Activated CD4-positive, alpha-beta T cell treated with anti-CD3 and anti-CD28 coated beads, Interleukin-2, amount 50 U/mL, for 24 hours (primary cell): ENCODE data around the gene FOXK2.
A peak's percentile ranks its signal among the peaks of the same experiment; 100 is the strongest.
"Not testable (repeated sequence)": the region's sequence is repeated elsewhere in the genome, so short reads cannot be mapped to it uniquely, and the experiment has no call there.

Experiments
- DNase-seq, 2 donors: peaks; one replicate each; pipeline ENCODE4 v3.0.0-alpha.2; 2020; ENCODE audit warnings: low read depth in 1 of 2, low spot score in 1 of 2

The FOXK2 gene

DNA sequence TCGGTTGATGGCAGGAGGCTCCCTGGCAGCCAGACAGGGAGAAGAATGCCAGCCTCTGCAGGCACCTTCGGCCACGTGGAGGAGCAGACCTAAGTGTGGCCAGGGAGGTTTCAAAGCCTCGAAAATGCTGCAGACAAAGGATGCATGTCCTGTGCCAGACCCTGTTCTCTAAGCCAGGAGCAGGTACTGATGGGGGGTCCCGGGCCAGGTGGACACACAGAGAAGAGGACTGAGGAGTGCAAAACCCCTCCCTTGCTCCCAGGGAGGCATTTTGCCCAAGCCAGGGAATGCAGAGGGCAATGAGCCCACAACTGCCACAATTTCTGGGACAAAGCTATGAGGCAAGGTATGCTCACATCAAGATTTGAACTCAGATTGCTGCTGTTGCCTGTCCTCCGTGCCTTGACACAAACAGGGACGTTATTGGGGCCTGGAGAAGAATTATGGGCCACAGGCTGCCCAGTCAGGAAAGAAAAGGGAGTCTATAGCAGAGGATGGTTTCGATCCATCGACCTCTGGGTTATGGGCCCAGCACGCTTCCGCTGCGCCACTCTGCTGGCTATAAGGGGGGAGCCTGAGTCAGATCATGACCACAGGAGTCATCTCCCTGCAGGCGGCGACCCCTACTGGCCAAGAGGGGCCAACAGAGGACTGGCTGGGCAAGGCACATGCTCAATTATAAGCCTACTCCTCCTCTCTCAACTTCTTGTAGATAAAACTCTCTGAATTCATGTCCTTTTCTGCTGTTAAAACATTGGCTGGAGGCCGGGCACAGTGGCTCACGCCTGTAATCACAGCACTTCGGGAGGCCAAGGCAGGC lies 25.1 kb upstream of the FOXK2 start:
- peak; percentile 82 to 91 for DNase-seq

DNA sequence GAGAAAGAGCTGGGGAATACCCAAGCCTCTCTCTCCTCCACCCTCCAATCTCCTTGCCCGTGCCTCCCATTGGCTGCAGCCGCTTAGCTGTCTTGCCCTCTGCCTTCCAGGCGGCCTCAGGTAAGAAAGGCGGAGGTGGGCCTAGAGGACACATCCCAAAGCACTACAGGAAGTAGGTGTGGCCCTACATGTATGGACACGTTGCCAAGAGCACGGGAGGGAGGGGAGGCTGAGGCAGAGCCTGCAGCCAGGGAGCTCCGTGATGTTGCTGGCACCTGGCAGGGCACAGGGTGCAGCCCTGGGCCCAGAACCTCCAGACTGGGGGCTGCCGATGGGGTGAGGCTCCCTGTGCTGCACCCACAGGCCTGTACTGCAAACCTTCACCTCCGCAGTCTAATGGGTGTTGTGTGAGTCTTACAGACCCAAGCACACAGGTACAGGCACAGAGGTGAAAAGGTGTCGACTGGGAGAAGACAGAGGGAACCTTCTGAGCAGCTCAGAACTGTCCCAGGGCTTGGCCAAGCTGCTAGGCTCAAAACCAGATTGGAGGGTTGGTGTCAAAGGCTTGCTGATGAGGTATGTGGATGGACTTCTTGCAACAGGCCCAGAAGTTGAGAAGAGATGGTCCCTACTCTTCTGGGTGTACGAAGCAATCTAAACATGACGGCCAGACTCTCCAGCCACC lies 23.5 kb upstream of the FOXK2 start:
- no peak for DNase-seq

DNA sequence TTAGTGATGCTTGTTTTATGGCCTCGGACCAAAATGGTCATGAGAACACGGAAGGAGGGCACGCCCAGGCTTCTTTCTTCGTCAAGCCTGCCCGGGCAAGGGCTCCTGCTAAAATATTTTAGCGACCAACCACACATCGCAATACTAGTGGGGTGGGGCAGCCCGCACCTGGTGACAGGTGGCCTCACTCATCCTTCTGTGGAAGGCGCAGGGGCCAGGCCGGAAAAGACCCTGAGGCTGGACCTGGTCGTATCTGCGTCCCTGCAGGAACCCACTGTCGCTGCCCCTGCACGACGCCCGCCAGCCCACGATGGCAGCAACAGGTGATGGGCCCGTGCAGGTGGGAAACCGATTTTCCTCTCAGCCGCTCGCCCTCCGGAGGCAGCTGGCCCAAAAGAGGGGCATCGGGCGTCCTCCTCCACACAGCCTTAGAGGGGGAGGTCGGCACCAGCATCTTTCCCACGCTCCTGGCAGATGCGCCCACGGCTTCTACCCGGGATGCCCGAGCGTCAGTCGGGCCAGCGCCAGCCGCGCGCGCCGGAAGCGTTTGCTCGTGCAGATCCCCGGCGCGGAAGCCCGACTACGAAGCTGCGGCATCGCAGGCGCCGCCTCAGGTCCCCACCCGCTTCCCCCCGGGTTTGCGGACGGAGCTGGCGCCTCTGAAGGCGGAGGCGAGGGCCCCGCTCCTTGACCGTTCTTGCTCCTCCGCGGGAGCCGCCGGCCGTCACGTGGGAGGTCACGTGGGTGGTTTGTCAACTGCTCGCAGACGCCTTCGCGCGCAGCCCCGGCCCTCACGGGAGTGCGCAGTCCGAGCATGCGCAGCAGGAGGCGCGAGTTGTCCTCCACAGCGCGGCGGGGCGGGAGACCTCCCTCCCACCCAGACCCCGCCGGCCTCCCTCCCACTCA lies 22.8 kb upstream of the FOXK2 start:
- DNase-seq: peak; percentile 81 to 87

DNA sequence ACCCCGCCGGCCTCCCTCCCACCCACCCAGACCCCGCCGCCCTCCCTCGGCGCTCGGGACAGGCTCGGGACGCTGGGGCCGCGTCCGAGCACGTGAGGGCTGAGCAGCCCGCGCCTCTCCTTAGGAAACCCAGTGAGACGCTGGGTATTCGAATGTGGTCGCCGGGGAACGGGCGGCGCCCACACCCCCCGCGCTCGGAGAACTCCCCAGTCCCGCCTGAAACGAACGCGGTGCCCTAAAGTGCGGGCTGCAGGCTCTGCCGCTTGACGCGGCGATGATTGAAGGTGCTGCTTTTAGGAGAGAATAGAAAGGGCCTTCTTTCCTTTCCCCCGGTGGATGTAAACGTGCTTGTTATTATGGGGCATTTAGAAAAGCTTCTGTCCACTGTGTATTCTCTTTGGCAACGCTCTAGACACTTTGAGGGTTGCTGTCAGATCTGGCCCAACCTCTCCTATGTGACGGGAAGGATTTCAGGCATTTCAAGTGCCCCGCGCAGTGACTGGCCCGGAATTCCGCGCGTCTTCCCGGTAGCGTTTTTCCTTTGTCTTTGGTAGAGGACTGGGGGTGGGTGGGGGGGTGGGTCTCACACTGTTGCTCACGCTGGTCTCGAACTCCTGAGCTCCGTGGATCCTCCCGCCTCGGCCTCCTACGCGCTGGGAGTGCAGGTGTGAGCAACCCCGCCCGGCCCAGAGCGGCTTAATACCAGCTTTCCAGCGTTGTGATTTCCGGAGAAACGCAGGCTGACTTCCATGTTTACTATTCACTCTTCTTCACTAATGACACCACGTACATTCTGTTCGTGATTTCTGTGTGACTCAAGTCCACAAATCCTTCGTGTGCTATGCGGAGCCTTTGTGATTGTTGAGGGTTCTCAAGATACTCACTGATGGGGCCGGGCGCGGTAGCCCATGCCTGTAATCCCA lies 21.8 kb upstream of the FOXK2 start:
- DNase-seq: peak in 1 of 2 donors; percentile 21

DNA sequence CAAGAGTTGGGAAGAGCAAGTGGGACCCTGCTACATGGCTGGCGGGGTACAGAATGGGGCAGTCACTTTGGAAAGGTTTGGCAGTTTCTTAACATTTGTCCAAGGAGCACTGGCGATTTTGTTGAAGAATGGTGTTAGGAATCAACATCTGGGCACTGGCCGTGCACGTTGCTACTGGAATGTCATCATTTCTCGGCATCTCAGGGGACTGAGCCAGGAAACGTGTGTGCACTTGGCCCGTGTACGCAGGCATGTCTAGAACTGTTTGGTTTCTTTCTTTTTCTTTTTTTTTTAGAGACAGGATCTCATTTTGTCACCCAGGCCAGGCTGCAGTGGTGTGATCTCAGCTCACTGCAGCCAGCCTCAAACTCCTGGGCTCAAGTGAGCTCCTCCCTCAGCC lies 17.3 kb upstream of the FOXK2 start:
- no peak for DNase-seq

DNA sequence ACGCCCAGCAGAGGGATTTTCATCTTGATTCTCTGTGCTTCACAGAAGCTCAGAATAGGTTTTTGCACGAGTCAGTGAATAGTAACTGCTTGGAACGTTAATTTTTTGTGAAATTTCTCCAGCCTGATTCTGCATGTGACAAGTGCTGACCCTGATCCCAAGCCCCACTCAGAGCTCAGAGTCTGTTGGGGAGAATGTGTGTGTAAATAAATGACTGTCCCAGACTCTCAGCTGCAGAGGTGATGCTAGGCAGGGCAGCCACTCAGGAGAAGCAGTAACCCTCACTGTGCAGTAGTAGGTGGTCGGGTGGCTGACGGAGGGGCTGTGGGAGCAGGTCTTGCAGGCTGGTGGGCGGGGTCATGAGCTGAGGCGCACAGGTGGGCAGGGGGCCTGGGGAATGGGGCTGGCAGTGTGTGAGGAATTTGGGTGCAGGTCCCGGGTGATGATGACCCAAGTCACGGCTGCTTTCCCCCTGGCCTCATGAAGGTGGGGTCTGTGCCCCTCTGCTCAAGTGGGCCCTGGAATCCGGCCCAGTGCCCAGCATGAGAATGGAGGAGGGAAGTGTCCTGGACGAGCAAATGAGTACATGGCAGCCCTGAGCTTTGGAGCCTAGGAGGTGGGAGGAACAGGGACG lies 16.3 kb upstream of the FOXK2 start:
- no peak for DNase-seq

DNA sequence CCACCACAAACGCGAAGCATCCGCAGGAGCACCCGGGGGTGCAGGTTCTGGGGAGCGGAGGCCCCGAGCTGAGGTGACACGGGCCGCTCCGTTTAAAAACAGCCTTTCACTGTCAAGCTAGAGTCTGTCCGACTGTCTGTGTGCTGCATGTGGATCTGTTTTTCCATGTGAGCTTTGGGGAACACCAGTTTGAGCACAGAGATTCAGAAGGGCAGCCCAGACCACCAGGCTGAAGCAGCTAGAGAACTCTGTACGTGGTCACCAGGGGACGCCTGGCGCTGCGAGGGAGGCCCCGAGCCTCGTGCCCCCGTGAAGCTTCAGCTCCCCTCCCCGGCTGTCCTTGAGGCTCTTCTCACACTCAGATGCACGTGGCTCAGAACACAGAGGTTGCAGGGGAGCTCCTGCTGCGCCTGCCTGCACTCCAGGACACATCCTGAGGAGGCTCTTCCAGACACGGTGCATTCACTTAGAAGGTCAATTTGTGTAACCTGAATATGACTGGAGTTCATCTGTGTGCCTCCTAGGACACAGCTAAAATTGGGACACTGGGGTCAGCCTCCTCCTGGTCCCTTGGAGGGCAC lies 15.7 kb upstream of the FOXK2 start:
- DNase-seq: no peak

DNA sequence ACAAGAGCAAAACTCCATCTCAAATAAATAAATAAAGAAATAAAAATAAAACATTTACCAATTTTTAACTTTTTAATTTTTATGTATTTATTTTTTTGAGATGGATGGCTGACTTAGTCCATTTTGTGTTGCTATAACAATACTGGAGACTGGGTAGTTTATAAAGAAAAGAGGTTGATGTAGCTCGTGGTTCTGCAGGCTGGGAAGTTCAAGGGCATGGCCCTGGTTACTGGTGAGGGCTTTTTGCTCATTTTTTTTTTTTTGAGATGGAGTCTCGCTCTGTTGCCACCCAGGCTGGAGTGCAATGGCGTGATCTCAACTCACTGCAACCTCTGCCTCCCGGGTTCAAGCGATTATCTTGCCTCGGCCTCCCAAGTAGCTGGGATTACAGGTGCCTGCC lies 14.2 kb upstream of the FOXK2 start:
- no peak for DNase-seq

DNA sequence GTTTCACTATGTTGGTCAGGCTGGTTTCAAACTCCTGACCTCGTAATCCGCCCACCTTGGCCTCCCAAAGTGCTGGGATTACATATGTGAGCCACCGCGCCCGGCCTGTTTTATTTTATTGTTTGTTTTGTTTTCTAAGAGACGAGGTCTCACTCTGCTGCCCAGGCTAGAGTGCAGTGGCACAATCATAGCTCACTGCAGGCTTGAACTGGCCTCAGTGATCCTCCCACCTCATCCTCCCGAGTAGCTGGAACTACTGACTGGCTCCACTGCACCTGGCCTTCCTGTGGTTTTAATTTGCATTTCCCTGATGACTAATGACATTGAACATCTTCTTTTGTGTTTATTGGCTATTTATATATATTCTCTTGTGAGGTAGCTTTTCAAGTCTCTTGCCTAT lies 13.1 kb upstream of the FOXK2 start:
- not testable (repeated sequence) for DNase-seq

DNA sequence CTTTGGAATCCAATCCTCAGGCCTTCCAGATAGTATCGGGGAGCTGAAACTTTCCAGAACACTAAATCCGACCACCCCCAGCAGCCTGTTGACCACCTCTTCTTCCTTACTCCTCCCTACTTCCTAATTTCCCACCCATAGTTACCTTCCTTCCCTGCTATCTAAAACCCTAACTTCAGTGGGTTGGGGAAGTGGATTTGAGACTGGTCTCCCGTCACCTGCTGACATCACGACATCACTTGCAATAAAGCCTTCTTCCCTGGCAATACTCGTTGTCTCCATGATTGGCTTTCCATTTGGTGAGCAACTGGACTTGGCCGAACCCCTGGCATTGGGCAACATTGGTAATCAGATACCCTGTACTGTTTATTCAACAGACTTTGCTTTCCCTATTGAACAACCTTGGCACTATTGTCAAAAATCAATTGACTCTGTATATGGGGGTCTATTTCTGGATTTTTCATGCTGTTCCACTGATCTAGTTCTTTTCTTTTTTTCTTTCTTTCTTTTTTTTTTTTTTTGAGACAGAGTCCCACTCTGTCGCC lies 11.8 kb upstream of the FOXK2 start:
- no peak for DNase-seq

DNA sequence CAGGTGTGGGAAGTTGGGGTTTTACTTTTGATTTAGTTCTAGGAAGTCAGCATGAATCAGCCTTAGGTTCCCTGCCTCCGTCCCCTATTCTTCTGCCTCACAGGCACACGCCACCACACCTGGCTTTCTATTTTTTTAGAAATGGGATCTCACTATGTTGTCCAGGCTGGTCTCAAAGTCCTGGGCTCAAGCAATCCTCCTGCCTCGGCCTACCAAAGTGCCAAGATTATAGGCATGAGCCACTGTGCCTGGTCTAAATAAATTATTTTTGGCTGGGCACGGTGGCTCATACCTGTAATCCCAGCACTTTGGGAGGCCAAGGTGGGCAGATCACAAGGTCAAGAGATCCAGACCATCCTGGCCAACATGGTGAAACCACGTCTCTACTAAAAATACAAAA lies 7.9 kb upstream of the FOXK2 start:
- not testable (repeated sequence) for DNase-seq

DNA sequence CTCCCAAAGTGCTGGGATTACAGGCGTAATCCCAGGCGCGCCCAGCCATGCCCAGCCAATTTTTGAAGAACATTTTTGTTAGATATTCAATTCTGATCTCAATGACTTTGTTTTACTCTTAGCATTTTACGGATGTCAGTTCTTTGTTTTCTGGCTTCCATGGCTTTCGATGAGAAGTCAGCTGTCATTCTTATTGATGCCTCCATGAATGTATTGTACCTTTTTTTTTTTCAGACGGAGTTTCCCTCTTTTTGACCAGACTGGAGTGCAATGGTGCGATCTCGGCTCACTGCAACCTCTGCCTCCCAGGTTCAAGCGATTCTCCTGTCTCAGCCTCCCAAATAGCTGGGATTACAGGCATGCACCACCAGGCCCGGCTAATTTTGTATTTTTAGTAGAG lies 5.7 kb upstream of the FOXK2 start:
- DNase-seq: not testable (repeated sequence)

DNA sequence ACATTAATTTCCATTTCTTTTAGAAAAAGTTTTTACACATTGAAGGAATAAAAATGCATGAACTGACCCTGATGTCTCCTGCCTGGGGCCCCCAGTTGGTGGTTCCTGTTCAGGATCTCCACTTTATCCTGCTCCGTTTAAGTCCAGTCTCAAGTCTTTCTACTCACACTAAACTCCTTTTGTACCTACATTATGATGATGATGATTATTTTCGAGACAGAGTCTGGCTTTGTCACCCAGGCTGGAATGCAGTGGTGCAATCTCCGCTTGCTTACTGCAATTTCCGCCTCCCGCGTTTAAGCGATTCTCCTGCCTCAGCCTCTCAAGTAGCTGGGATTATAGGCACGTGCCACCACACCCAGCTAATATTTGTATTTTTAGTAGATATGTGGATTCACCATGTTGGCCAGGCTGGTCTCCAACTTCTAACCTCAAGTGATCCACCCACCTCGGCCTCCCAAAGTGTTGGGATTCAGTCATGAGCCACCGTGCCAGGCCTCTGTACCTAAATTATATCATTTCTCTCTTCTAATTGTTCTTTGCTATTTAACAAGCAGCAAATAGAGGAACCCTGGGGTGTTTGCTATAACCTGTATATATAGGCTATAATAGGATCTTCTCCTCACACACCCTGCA lies 2.2 kb upstream of the FOXK2 start:
- DNase-seq: no peak

DNA sequence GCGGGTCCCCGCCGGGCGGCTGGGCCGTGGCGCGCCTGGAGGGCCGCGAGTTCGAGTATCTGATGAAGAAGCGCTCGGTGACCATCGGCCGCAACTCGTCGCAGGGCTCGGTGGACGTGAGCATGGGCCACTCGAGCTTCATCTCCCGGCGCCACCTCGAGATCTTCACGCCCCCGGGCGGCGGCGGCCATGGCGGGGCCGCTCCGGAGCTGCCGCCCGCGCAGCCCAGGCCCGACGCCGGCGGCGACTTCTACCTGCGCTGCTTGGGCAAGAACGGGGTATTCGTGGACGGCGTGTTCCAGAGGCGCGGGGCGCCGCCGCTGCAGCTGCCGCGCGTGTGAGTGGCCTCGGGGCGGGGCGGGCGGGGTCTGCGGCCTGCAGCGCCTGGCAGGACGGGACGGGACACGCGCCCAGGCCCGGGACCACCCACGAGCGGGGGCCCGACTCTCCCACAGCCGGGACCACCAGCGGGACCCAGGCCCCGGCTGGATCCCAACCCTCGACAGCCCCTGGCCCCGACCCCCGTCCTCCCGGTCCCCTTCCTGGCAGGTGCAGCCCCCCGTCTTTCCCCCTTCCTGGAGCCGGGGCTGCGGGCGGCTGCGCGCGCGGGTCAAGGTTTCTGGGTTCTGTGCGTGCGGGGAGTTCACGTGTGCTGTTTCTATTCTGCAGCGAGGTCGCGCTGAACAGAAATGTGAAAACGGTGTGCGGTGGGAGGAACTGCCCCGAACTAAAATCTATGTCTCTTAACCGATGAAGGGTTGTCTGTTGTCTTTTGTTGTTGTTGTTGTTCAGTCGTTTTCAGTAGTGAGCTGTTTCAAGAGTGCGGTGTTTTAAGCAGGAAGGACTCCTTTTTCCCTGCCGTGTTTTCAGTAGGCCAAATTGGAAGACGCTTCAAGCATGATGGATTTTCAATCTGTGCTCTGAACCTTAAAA lies 705 bp downstream of the FOXK2 start:
- DNase-seq: peak in 1 of 2 donors; percentile 14

DNA sequence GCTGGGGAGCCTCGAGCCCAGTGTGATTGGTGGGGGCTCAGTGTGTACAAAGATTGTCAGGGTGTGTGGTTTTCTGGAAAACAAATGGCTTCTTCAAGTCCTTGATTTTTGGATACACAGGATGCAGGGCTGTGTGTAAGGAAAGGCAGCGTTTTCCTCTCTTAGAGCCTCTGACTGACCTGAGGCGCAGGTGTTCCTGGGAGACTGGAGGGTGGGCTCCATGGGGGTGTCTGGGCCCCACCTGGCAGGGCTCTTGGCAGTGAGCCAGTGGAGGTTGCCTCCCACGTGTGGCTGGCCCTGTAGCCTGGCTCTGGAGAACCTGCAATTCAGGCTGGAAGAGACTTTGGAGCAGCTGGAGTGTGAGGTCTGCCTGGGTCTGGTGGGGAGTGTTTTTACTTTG lies 5.0 kb downstream of the FOXK2 start:
- no peak for DNase-seq

DNA sequence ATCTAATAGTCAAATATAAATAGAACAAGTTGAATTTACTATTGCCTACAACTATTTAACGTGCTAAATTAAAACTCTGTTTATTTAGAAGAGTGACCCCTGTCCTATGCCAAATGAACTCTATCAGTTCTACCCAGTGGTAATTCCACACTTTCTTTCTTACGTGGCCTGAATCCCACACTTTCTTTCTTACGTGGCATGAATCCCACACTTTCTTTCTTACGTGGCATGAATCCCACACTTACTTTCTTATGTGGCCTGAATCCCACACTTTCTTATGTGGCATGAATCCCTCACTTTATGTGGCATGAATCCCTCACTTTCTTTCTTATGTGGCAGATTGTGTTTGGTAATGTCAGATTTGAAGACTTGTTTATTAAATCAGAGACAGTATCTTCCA lies 6.2 kb downstream of the FOXK2 start:
- no peak for DNase-seq

DNA sequence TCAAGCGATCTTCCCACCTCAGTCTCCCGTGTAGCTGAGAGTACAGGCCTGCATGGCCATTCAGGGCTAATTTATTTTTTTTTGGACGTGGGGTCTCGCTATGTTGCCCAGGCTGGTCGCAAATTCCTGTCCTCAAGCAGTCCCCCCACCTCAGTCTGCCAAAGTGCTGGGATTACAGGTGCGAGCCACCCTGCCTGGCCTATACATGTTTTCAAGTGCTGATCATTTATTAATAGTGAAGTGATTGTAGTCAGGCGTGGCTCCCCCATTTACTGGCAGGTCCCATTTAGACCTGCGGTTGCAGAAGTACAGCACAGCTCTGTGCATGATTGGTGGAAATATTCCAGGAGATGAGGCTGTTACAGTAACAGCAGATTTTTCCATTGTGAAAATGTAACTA lies 8.4 kb downstream of the FOXK2 start:
- DNase-seq: no peak
